GM12878 (cell line): Measurements from ENCODE around the gene ANKS1A.

Source experiments
- ESRRA ChIP-seq: IDR thresholded peaks from 2 replicates; pipeline ENCODE4 v1.6.1; 2012; ENCODE audit warnings: mild to moderate bottlenecking, low read length, improper control_type of control experiment
- JUND ChIP-seq: IDR thresholded peaks from 2 replicates; pipeline ENCODE4 v1.6.1; 2012; ENCODE audit warnings: low read depth, mild to moderate bottlenecking, low read length, improper control_type of control experiment, moderate library complexity
- MYC ChIP-seq: IDR thresholded peaks from 2 replicates; pipeline ENCODE4 v1.6.1; 2011; ENCODE audit warnings: mild to moderate bottlenecking, low read length, moderate library complexity, inconsistent platforms; ENCODE audit not compliant: insufficient read depth, insufficient replicate concordance, insufficient read length, severe bottlenecking
- NRF1 ChIP-seq: conservative IDR thresholded peaks from 2 replicates; pipeline ENCODE4 v1.6.1; 2011; ENCODE audit warnings: mild to moderate bottlenecking, low read depth, low read length, improper control_type of control experiment
- POLR2A ChIP-seq: IDR thresholded peaks from 2 replicates; pipeline ENCODE4 v1.6.1; 2011; ENCODE audit warnings: low read depth, mild to moderate bottlenecking, low read length
- TF ChIP-seq, protein P1 (sequence below): fragments of 450-650 bp; IDR thresholded peaks from 2 replicates; pipeline ENCODE4 v1.6.1; 2017; ENCODE audit warnings: mild to moderate bottlenecking
- TF ChIP-seq, protein P2 (sequence below), 3 experiments: IDR thresholded peaks in 2 of 3; conservative IDR thresholded peaks in 1 of 3; 2 replicates each; pipeline ENCODE4 v1.5.1; 2011; ENCODE audit warnings: low read depth in 3 of 3, low read length in 3 of 3, mild to moderate bottlenecking in 3 of 3, control low read depth in 2 of 3, moderate library complexity in 2 of 3, inconsistent platforms in 1 of 3, mixed read lengths in 1 of 3; ENCODE audit not compliant: control insufficient read depth in 2 of 3, insufficient read depth in 1 of 3; ENCODE audit errors: extremely low read depth in 1 of 3
- TF ChIP-seq, protein P3 (sequence below): fragments of 450-650 bp; IDR thresholded peaks from 2 replicates; pipeline ENCODE4 v1.6.1; 2016; ENCODE audit warnings: mild to moderate bottlenecking, moderate library complexity, borderline replicate concordance

DNA sequence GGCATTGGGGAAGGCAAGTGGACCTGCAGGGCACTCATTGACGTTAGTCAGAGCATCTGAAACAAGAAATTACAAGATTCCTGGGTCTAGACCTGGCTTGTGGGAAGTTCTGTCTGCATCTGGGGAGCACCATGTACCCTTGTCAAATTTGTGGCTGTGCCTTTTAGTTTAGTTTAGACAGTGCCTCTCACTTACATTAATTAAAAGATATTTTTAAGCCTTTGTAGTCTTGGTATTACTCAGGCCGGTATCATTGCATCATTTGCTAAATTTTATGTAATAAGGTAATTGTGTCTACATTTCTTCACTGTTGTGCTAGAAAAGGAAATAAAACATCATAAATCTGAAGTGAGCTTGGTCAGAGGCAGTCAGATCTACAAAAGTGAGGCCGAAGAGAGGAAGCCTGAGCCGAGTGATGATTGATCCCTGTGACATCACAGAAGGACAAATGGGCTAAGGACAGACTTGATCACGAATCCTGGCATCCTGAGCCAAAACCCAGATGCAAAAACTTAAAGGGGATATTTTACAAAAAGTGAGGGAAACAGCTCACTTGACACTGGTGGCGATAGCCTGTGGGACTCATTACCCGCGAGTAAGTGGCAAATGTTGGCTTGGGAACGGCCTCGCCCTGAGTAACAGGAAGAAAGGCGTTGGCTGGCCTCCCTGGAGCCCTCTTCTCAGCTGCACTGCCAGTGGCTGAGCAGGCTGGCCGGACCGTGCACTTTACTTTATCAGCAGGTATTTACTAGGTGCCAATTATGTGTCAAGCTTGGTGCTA, 145.5 kb downstream of the ANKS1A start:
- TF ChIP-seq, protein P1, sequence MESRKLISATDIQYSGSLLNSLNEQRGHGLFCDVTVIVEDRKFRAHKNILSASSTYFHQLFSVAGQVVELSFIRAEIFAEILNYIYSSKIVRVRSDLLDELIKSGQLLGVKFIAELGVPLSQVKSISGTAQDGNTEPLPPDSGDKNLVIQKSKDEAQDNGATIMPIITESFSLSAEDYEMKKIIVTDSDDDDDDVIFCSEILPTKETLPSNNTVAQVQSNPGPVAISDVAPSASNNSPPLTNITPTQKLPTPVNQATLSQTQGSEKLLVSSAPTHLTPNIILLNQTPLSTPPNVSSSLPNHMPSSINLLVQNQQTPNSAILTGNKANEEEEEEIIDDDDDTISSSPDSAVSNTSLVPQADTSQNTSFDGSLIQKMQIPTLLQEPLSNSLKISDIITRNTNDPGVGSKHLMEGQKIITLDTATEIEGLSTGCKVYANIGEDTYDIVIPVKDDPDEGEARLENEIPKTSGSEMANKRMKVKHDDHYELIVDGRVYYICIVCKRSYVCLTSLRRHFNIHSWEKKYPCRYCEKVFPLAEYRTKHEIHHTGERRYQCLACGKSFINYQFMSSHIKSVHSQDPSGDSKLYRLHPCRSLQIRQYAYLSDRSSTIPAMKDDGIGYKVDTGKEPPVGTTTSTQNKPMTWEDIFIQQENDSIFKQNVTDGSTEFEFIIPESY = no peak
- TF ChIP-seq, protein P2, sequence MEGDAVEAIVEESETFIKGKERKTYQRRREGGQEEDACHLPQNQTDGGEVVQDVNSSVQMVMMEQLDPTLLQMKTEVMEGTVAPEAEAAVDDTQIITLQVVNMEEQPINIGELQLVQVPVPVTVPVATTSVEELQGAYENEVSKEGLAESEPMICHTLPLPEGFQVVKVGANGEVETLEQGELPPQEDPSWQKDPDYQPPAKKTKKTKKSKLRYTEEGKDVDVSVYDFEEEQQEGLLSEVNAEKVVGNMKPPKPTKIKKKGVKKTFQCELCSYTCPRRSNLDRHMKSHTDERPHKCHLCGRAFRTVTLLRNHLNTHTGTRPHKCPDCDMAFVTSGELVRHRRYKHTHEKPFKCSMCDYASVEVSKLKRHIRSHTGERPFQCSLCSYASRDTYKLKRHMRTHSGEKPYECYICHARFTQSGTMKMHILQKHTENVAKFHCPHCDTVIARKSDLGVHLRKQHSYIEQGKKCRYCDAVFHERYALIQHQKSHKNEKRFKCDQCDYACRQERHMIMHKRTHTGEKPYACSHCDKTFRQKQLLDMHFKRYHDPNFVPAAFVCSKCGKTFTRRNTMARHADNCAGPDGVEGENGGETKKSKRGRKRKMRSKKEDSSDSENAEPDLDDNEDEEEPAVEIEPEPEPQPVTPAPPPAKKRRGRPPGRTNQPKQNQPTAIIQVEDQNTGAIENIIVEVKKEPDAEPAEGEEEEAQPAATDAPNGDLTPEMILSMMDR (IDR thresholded peaks at IDR 0.05 in 2 of 3, conservative IDR thresholded peaks at IDR 0.05 in 1 of 3; ENCODE audit: control insufficient read depth in 2 of 3, extremely low read depth in 1 of 3, insufficient read depth in 1 of 3, low read depth in 3 of 3, low read length in 3 of 3) = no peak
- TF ChIP-seq POLR2A = no peak
- no peak for TF ChIP-seq MYC
- TF ChIP-seq JUND = no peak
- TF ChIP-seq, protein P3, sequence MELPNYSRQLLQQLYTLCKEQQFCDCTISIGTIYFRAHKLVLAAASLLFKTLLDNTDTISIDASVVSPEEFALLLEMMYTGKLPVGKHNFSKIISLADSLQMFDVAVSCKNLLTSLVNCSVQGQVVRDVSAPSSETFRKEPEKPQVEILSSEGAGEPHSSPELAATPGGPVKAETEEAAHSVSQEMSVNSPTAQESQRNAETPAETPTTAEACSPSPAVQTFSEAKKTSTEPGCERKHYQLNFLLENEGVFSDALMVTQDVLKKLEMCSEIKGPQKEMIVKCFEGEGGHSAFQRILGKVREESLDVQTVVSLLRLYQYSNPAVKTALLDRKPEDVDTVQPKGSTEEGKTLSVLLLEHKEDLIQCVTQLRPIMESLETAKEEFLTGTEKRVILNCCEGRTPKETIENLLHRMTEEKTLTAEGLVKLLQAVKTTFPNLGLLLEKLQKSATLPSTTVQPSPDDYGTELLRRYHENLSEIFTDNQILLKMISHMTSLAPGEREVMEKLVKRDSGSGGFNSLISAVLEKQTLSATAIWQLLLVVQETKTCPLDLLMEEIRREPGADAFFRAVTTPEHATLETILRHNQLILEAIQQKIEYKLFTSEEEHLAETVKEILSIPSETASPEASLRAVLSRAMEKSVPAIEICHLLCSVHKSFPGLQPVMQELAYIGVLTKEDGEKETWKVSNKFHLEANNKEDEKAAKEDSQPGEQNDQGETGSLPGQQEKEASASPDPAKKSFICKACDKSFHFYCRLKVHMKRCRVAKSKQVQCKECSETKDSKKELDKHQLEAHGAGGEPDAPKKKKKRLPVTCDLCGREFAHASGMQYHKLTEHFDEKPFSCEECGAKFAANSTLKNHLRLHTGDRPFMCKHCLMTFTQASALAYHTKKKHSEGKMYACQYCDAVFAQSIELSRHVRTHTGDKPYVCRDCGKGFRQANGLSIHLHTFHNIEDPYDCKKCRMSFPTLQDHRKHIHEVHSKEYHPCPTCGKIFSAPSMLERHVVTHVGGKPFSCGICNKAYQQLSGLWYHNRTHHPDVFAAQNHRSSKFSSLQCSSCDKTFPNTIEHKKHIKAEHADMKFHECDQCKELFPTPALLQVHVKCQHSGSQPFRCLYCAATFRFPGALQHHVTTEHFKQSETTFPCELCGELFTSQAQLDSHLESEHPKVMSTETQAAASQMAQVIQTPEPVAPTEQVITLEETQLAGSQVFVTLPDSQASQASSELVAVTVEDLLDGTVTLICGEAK = no peak
- TF ChIP-seq NRF1 = no peak
- TF ChIP-seq ESRRA = no peak
